Suppressor macrophage (primary cell): ENCODE measurements around the gene ROCK2.

Source experiments
- DNase-seq, 4 experiments: peaks; one replicate each; pipeline ENCODE4 v3.0.0-alpha.2; 2020 to 2022

The ROCK2 gene

DNA sequence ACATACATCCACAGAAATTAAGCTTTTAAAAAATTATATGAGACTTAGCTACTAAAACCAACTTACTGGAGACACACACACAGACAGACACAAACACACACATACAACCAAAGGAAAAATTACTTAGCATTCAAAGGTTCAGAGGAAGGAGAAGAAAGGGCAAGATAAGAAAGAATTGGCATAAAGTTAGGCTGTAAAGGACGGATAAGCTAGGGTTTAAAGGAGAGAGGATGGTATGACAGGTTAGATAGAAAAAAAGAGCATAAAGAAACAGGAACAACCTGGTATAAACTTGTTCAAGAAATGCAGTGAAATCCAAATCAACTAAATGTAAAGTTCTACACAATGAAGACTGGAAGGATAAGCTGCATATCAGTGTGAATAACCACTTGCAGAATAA, 115.7 kb downstream of the ROCK2 start:
- no peak for DNase-seq

DNA sequence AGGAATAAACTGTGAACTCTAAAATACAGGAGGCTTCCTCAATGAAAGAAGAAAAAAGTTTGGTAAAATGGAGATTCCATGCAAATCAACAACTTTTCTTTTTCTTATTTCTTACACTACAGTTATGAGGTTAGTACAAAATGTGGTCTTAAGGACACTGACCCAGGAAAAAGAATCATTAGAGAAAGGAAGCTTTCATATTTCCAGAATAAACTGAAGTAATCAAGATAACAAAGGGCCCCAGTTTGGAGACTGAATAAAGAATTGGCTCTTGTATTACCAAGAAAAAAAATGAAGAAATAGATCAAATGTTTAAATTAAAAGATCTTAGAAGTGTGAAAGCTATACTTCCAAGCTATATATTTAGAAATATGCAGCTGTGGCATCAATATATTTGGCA, 116.8 kb downstream of the ROCK2 start:
- no peak for DNase-seq

DNA sequence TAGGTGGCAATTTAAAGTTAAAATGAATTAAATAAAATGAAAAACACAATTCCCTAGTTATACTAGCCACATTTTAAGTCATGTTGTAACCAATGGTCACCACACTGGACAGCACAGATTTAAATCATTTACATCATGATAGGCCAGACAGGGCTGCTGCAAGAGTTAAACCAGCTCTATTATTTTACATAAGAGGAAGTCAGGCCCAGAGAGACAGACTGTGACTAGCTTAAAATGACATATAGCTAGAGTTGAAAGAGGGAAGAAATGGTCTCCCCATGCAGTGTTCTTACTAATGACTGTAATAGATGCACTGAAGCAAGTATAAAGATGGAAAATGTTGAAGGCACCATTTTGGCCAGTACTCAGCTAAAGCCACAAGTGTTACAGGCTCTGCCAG, 119.5 kb downstream of the ROCK2 start:
- DNase-seq, result peak; percentile 40 to 74 (median 57)

DNA sequence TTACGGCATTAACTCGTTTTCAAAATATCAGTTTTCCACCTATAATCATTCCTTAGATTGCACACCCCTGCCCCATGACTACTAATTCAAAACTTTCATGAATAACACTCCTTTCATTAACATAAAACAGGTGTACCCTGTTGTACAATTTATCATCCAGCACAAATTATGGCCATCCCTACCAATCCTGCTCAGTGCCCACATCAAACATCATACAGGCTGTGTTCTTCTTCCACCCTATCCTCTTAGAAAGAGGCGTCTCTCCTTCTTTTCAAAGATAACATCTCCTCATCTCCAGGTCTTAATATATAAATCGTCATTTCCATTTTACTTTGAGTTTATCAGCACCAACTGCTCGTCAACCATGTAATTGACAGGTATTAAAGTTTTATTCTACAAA, 121.6 kb downstream of the ROCK2 start:
- DNase-seq, result no peak

DNA sequence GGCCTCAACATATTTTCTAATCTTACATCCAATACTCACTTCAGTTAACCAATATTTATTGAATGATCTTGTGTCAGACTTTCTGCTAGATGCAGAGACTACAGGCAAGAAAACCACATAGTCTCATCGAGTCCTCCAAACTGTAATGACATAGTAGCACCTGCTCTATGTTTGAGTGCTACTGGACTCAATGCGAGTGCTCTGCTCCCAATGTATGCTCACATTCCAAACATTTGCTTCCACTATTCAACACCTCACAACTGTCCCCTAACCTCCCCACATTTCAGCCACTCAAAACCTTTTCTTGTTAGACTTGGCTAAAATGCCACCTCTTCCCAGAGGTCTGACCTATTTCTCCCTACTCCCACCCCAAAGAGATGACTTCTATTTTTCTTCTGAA, 124.0 kb downstream of the ROCK2 start:
- no peak for DNase-seq

DNA sequence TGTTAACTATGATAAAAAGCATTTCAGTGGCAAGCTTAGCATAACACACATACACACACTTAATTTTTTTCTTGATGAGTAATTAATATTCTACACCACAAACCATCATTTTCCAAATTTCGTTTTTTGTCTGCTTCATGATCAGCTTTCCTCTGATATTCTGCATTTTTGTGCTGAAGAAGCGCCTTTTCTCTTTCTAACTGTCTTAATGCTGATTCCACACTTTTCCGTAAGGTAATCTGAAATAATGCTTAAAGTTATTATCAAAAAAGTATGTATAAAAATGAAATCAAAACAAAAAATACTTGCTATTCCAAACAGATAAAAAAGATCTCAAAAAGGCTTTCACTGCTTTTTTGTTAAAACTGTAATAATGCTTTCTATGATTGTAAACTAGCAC, 129.0 kb downstream of the ROCK2 start:
- no peak for DNase-seq

DNA sequence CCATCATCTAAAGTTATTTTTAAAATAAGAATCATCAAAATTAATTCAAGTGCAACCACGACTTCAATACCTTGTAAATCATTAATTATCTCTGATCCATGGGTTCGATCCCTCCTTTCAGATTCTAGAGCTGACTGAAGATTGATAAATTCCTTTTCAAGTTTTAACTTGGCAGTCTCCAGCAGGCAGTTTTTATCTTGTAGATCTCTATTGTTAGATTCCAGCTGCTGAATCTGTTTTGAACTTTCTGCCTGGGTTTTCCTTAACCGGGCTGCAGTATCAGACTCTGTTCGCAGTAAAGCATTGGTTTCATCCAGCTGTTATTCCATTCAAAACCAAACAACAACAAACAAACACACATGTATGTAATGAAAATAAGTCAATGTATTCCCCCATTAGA, 129.7 kb downstream of the ROCK2 start:
- no peak for DNase-seq

DNA sequence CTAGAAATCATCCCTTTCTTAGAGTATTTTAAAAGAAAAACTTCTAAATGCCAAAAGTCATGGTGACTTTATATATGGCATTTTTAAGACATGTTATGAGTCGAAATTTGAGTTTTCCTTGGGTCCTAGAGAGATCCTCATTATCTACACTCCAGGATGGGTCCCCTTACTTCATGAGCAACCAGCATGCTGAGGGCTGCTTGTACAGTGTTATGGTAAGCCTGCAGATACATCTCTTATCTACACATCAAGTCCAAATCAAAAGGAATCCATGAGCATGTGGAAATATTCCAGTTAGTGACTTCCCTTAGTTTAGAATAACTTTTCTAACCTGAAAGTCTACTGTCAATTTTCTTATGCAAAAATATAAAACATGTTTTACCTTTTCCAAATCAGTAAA, 130.5 kb downstream of the ROCK2 start:
- no peak for DNase-seq

DNA sequence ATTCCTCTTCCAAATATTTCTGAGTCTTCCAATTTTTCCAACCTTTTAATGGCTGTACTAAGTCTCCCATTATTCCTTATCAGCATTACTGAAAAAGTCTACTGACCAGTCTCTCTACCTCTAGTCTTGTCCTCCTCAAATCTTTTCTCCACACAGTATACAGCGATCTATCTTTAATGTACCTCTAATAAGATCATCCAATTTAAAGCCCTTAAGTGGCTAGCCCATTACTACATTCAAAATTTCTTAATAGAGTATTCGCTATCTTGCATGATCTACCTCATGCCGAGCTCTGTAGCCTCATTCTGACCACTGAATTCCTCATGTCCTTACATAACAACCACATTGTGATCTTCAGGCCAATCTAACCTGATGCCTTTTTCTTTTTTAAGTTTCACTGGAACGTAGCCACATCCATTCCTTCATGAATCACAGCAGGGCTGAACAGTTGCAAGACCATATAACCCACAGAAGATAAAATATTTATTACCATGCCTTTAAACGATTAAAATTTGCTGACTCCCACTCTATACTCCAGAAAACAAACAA, 131.3 kb downstream of the ROCK2 start:
- no peak for DNase-seq

DNA sequence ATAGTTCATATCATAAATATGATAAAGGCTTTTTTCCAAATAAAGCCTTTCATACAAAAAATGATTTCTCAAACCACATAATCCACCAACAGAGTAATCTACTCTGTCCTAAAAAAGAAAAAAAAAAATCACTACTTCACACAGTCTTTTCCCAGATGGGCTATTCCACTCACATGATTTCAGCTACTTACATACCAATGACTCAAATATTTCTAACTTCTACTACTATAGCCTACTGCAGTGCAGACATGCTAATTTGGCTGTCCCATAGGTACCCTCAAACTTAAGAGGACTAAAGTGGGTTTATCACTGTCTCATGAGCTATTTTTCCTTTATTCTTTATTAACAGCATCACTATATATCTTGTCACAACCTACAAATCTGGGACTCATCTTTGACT, 131.8 kb downstream of the ROCK2 start:
- no peak for DNase-seq

DNA sequence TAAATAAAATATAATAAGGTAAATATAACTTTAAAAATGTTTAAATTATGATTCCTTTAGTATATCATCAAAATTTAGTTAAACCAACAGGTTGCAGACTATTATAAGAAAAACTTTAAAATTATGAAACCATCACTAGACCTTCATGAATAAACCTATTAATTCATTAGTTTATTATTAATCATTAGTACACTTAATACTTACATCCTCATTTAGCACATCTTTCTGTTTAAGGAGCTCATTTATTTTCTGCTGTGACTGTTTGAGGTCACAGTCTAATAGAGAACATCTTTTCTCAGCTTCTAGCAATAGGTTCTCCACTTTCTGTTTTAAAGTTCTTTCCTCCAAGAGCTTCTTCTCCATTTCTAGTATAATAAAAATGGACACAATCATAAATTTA, 136.4 kb downstream of the ROCK2 start:
- DNase-seq, result no peak

DNA sequence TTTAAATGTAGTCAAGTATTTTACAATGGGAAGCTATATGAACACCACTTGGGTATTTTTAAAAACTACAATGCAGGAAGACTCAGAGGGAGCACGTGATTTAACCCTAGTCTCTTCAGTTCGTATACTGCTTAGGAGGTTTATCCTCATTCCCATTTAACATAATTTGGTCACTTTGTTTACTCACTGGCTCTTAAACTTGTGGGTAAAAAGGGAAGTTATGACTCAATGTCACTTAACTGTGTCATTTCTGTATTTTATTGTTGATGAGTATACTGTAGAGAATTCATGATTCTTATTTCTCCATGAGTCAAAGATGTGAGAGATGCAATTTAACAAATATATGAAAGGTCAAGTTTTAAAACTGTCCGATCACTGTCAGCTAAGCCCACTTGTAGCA, 141.0 kb downstream of the ROCK2 start:
- peak; percentile 48 to 93 (median 72) for DNase-seq

DNA sequence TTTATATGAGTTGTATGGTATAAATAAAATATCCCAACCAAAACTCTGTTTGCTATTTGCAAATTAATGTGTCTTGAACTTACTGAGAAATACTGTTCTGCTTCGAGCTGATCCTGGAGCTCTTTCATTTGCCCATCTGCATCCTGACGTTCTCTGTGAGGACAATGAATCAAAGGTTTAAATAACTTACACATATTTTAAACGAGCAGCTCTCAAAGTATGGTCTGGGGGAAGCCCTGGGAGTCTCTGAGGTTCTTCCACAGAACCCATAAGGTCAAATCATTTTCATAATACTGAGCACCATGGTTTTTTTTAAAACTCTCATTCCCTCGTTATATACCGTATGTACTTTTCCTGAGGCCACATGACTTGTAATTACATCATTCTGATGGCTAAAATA, 142.5 kb downstream of the ROCK2 start:
- DNase-seq, result no peak

DNA sequence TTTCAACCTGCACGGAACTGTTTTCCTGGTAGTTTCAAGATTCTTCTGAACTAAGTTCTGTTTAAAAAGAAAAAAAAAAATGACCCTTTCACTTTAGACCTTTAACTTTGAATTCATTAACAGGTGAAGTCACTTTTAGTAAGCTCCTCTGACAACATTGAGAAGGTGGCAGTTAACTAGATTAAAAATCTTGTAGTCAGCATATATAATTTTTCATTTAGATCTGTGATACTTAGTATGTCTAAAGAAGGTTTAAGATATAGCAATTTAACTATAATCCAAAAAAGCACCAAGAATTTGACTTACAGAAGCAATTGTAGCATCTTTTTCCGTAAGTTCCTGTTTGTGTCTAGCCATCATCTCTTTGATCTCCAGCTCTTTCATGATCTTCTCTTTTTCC, 143.8 kb downstream of the ROCK2 start:
- no peak for DNase-seq

DNA sequence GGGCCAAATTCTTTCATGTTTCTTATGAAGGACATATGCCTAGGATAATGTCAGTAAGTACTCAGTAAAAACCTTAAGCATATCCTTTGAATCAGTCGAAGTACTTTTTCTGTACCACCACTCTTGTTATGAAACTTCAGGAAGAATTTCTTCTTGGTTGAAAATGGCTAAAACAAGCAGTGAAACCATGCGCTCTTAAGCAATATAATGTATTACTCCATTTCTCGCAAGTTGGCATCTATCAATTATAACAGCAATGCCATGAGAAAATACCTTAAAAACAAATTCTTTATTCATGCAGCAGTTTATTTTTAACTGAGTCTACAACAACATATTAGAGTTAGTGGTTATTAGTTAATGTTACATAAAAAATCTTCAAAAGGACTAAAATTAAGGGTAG, 148.2 kb downstream of the ROCK2 start:
- DNase-seq, result peak in 2 of 4 experiments; percentile 18 to 38

DNA sequence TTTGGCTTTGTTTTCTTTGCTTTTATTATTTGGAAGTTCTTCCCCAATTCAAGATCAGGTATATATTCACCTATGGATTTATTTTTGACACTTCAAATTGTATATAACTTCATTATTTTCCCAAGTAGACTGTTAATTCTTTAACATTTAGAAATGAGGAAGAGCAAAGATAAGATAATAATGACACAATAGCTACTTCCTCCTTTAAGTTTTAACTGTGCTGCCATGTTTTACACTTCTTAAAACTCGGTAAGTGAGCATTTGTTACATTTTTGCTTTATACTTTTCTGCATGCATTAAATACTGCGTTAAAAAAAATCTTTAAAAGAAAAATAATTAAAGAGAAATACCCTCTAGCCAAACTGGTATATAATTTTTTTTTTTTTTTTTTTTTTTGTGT, 156.7 kb downstream of the ROCK2 start:
- peak in 3 of 4 experiments; percentile 15 to 75 (median 70) for DNase-seq

DNA sequence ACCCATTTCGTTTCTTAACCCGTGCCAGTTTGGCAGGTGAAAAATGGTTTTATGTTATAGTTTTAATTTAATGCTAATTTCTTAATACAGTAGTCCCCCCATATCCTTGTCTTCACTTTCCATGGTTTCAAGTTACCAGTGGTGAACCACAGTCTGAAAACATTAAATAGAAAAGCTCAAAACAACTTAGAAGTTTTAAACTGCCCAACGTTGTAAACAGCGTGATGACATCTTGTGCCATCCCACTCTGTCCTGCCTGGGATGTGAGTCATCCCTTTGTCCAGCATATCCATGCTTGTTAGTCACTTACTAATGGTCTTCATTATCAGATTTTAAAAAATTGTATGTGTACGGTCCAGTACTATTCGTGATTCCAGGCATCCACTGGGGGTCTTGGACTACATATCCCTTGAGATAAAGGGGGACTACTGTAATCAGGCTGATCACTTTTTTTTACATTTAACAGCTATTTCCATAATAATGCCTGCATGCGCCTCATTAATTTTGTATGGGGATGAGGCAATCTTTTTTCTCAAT, 157.3 kb downstream of the ROCK2 start:
- peak; percentile 52 to 76 (median 74) for DNase-seq

DNA sequence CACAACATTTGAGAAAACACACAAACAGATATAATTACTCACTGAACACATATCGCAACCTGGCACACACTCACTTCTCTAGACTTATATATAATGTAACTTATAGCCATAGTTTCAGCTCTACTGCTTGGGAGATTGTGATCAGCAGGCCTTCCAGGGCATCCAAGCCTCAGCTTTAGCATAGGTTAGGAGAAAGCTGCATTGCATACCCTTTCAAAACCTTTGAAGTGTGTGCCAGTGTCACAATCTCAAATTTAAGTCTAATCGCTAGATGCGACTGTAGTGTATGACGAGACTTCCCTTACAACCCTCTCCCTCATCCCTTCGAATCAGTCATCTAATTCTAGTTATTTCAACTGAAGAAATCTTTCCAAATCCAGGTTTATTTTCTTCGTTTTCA, 158.3 kb downstream of the ROCK2 start:
- DNase-seq, result no peak

DNA sequence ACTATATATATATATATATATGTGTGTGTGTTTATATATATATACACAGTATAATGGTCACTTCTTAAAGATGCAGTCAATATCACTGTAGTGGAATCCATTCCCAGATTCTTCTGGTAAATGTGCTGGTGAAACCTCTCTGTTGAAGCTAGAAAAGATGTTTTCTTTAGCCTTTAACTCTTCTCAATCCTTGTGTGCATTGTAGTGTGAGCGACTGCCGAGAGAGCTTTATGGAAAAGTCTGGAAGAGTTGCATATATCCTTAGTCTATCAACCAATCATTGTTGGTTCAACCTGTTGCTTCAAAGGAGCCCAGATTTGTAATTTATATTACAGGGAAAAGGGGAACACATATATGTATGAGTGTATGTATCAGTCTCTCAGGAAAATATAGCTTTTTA, 161.5 kb downstream of the ROCK2 start:
- DNase-seq, result no peak

DNA sequence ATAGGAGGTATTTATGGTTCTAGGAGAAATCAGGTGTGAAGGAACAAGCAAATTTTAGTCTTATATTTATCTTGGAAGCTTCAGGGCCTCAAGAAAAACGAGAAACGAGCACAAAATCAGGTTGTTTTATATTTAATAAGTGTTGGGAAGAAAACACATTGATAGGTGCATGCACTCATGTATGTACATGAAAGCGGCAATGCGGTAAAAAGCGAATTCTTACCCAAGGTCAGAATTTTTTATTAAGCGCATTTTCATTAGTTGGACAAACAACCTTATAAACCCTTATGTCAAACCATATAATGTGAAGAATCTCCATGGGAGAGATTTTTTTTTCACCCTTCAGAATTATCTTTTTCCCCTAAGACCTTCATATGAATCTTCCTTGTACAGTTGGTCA, 163.8 kb downstream of the ROCK2 start:
- DNase-seq, result no peak

DNA sequence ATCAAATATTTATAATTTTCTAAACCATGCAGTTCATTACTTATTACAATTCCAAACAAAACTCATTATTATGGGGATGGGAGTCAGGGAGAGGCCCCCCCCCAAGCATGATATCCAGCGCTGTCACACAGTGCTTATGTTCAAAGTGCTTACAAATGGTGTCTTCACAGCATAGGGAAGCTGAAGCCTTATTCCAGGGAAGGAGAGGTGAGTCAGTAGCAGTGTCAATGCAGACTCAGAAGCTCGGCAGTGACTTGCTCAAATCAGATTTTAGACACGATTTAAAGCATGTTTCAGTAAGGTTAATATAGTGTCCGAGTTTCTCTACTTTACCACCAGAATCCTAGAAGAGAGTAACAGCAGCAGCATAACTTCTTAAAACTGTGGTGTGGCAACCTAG, 164.5 kb downstream of the ROCK2 start:
- DNase-seq, result no peak

DNA sequence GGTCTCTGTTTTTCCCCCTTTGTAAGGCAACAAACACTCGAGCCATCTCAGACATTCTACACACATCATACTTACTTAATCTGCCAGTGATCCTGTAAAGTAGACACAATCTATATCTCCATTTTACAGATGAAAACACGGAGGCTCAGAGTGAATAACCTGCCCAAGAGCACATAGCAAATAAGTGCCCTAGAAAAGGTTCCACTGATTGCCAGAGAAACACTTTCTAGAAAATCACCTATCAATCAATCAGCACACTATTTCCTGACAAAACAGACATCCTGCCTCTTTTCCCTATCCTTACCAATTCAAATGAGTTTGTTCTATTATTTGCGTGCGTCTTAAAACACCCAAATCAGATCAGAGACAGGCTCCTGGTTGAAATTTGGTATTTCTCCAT, 165.2 kb downstream of the ROCK2 start:
- DNase-seq, result no peak

DNA sequence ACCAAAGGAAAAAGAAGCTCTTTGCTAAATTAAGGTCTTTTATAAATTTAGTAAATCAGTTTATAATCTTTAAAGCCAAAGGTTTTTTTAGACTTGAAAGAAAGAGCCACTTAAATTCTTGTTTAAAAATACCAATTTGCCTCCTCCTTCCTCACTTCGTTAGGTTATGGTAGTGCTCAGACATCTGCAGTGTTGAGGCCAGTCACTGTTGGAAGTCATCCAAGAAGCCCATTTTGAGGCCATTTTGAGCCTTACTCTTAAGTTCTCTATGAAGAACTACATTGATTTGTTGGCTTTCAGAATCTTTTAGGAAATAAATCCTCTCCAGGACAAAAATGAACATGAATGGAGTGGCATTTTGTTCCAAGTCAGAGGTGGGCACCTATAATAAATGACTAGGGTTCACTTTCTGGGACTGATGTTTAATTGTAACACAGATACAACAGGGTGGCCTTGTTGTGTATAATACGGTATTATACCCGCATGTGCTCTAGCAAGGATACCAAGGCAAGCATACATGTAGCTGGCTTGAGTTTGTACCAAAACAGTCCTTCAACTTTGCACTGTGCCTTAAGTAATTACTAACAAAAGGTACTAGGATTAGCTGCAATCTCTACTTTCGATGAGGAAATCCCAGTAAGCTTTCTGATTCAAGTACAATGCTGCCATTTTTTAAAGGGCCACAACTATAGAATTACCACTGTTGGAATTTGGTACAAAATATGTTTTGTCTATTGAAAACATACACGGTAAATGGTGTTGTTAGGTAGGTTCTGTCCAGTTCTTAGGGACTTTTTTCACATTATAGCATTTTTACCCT, 166.4 kb downstream of the ROCK2 start:
- DNase-seq, result peak in 1 of 4 experiments; percentile 10

DNA sequence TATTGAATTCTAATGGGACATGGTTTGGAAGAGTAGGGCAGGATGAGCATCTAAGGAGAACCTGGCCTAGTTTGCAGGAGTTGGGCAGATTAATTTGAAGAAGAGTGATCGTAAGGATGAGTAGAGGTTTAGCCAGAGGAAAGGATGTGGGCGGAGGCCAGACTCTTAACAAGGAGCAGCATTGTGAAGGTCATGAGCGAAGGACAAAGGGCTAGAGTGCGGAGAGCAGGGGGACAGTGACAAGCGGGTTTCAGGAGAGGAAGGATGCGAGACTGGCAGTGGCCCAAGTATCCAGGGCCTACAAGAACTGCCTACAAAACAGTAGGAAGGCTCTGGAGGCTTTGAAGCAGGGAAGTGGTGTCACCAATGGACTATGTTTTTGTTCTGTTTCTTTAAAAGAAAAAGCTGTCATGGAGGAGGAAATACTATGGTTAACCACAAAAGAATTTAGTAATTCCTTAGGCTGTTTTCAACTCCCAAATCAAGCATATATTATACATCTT, 169.1 kb downstream of the ROCK2 start:
- DNase-seq, result peak; percentile 52 to 74 (median 70)
